Activated T-cell treated with anti-CD3 and anti-CD28 coated beads, Interleukin-2, amount 50 U/mL, for 48 hours (primary cell): Measurements from ENCODE around the gene AP1M1.

Experiments
- DNase-seq, 2 experiments: peaks; one replicate each; pipeline ENCODE4 v3.0.0-alpha.2; 2020

AP1M1 gene

DNA sequence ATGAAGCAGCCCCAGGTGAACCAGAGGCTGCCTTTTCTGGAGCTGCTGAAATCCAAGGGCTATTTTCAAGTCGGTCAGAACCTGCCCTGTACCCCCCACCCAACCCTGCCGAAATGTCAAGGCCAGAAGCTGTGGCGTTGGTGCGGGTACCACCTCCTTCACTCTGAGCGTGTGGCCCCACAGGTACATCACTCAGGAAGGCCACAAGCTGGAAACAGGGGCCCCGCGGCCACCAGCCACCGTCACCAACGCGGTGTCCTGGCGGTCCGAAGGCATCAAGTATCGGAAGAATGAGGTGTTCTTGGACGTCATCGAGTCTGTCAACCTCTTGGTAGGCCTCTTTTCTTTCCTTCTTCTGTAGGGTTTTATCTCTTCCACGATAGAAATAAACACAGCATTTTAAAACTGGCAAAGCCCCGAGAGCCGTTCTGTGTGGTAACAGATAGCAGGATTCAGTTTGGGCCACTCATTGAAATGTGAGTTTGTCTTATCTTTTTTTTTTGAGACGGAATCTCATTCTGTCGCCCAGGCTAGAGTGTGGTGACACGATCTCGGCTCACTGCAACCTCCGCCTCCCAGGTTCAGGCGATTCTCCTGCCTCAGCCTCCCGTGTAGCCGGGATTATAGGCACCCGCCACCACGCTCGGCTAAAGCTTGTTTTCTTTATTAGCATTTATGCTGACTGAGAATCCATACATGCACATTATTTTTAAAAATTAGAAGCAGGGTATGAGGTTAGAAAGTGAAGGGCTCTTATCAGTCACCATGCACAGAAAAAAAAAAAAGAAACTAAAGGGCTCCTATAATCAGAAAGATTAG, 11.3 kb downstream of the AP1M1 start:
- no peak for DNase-seq

DNA sequence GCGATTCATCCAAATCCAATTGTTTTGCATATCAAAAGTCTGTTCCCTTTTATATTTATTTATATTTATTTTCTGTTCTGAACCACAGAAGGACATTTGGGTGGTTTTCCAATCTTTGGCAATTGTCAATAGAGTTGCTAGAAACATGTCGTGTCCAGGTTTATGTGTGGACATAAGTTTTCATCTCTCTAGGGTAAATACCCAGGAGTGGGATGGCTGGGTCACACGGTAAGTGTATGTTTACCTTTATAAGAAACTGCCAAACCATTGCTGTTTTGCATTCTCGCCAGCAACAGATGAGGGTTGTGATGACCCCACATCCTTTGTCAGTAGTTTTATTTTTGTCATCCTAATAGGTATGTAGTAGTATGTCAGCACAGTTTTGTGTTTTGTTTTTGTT, 12.5 kb downstream of the AP1M1 start:
- no peak for DNase-seq

DNA sequence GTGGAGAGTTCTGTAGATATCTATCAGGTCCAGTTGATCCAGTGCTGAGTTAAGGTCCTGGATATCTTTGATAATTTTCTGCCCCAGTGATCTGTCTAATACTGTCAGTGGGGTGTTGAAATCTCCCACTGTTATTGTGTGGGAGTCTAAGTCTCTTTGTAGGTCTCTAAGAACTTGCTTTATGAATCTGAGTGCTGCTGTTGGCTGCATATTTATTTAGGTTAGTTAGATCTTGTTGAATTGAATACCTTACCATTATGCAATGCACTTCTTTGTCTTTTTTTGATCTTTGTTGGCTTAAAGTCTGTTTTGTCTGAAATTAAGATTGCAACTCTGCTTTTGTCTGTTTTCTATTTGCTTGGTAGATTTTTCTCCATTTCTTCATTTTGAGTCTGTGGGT, 15.4 kb downstream of the AP1M1 start:
- no peak for DNase-seq

DNA sequence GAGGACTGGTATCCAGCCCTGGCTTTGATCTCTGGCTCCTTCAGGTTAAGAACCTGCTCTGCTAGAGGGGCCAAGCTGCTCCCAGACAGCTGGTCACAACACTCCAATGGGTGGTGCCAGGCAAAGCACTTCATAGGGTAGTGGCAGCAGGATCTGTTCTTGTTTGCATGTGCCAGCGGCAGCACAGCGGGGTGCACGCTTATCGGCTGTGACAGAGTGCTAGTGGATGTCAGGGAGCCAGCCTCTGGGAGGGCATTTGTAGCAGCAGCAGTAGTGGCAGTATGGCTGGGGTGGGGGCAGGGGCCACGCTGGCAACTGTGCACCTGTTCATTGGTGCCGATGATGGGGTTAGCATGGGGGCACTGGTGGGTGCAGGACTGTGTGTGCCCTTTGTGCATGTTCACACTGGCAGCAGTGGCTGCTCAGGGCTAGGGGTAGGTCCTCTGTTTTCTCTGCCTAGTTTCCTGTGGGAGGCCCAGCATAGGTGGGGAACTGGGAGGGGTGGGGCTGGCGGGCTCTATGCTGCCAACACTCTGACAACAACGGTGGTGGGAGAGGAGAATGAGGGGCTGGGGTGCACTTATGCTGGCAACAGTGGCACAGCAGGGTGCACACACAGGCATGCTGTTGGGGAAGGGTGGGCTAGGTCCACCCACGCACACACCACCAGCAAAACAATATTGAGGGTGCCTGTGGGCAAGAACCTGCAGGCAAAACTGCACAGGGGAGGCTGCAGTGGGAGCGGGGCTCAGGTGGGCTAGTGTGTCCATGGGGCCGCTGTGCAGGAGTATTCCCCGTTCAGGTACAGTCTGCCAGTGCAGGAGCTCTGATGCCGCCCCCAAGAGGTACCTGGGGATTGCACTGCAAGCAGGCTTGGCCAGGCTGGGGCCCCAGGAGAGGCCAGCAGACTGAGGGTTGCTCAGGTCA, 19.3 kb downstream of the AP1M1 start:
- DNase-seq, result no peak

DNA sequence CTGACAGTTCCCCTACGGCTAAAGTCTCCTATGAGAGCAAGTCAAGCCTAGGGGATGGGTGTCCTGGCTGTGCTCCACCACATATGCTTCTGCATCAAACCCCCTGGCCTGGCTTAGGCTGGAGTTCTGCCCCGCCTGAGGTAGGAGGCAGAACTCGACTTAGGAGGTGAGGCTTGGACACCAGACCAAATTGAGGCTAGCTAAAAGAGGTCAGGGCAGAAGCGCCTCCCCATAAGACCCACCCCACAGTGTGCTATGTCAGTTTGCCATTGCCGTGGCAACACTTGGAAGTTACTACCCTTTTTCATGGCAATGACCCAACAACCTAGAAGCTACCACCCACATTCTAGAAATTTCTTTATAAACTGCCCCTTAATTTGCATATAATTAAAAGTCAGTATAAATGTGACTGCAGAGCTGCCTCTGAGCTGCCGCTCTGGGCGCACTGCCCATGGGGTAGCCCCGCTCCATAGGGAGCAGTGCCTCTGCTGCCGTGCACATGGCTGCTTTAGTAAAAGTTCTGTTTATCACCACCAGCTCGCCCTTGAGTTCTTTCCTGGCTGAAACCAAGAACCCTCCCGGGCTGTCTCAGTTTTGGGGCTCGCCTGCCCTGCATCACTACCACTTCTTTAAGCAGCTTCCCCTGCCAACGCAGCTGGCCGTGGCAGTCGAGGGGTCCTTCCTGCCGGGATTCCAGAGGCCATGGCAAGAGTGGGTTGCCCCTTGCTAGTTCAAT, 20.2 kb downstream of the AP1M1 start:
- no peak for DNase-seq

DNA sequence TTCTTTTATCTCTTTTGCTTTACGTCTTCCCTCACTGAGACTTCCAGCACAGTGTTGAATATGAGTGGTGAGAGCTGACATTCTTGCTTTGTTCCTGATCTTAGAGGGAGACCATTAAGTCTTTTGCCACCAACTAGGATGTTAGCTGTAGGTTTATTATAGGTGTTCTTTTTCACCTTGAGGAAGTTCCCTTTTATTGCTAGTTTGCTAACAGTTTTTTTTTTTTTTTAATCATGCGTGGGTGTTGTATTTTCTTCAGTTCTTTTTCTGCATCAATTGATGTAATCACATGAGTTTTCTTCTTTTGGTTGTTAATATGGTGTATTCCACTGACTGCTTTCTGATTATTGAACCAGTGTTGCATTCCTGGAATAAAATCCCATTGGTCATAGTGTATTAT, 21.1 kb downstream of the AP1M1 start:
- DNase-seq, result no peak

DNA sequence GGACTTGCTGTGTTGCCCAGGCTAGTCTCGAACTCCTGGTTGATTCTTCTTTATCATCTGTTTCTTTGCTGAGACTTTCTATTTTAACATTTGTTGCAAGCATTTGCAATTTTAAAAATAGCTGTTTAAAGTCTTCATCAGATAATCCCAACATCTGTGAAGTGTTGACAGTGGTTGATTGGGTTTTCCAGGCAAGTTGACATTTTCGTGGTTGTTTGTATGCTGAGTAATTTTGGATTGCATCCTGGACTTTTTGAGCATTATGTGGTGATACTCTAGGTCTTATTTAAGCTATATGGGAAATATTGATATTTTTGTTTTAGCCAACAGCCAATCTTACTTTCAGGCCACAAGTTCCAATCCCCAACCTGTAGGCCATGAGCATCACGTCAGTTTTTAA, 25.1 kb downstream of the AP1M1 start:
- DNase-seq, result no peak

DNA sequence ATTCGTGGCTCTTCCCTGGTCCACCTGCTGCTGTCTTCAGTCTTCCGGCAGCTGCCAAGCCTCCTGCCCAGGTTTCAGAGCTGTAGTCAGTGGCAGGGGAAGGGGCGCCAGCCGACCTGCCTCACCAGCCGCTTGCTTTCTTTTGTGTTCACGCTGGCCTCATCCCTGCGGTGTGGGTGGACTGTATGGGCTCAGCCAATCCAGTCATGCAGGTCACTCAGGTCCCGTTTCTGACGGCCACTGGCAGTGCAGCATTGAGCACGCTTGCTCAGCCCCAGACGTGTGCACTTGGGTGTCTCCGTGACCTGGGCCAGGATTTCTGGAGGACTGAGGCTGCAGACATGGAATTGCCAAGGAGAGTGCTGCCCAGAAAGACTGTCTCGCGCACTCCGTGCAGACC, 26.0 kb downstream of the AP1M1 start:
- no peak for DNase-seq

DNA sequence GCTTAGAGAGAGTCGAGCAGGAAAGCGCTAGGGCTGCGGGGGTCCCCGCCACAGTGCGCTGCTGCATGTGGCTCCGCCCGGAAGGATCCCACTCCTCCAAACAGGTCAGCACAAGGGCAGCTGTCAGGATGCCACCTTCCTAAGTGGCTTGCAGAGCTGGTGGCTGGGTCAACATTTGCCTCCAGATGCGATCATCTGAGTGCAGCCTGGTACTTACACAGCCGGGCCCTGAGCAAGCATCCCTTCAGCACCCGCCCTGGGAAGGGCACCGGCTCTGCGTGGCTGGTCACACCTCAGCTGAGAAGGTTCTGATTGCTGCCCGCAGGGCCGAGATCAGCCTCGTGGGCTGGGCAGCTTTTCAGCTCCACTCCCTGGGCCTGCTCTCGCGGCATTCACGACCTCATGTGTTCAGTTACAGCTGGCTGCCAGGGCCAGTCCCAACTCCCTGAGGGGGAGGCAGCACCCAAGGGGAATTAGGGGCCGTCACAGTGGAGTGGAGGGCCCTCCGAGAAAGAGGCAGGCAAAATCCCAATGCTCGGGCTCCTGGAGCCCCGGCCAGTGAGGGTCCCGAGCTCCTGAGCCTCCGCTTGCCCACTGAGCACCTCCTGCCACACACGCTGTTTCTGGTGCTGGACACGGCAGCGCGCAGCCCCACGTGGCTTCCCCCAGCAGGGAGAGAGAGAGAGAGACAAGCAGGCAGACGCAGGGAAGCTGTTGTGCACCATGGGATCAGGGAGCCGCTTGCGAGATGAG, 26.8 kb downstream of the AP1M1 start:
- no peak for DNase-seq

DNA sequence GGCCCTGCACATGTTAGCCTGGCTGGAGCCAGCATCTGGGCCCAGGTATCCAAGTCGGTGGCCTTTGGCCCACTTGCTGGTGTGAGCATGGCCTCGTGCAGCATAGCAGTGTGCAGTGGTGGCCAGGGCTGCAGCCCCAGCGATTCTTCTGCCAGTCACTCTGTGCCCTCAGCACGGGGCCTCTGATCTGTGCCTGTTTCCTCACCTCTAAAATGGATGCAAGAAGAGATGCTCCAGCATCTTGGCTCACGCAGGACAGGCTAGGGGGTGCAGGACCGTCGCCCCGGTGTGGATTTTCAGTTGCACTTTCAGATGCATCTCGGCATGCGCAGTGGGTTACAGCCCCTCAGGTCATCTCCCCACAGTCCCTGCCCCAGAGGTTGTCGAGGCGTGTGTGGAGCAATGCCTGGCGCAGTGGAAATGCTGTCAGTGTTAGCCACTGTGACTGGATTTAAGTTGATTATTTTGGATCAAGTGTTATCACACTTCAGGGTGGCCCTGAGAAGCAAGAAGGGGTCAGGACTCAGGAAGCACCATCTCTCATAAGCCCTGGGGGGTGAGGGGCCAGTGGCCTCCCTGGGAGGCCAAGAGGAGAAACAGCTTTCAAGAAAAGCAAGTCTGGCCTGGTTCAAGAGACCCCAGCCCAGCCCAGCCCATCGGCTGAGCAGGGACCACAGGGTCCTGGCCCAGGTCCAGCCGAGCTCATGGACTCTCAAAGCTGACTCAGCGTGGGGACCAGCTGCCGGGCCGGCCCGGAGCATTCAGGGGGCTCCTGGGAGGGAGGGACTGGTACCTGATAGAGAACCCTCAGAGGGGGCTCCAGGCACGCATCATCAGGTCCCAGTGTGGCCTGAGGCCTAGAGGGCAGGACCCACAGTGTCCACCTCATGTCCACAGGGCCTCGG, 27.8 kb downstream of the AP1M1 start:
- no peak for DNase-seq

DNA sequence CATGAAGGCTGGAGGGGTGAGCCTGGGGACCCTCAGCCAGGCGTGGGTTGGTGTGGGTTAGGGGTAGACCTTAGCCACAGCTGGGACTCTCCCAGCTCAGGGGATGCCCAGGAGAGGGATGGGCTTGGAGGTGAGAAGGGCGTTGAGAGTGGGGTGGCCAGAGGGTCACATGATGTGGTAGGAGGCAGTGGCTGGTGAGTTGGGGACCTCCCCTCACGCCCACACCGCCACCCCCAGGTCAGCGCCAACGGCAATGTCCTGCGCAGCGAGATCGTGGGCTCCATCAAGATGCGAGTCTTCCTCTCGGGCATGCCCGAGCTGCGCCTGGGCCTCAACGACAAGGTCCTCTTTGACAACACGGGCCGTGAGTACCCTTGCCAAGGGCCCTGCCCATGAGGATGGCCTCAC, 28.5 kb downstream of the AP1M1 start:
- DNase-seq, result no peak

DNA sequence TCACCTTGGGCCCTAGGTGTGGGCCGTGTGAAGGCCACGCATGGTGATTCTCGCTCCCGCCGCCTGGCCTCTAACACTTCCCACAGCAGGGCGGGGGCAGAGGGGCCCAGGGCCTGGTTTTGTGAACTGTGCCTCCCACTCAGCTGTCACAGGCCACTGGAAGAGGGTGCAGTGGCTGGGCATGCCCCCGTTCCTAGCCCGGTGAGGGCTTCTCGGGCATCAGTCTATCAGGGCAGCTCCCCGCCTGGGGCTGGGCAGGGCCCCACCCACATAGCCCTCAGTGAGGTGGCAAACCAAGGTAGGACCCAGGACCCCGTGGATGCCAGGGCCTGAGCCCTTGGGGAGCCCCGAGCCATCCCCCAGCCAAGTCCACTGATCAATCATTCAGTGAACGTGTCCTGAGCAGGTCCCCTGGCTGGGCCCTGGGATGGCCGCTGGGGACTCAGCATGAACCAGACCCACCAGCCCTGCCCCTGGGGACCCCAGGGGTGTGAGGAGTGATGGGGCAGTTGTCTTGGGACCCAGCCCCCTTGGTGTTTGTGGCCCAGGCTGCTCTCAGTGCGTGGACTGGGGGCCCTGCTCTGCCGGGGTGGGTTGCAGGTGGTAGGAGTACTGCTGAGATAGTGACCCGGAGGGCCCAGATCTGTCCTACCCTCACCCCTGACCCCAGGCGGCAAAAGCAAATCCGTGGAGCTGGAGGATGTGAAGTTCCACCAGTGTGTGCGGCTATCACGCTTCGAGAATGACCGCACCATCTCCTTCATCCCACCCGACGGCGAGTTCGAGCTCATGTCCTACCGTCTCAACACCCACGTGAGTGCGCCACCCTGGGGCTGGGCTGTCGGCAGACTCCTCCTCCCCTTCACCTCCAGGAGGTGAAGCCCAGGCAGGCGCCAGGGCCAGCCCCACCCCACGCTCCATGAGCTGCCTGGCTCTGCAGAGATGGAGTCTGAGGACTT, 29.4 kb downstream of the AP1M1 start:
- no peak for DNase-seq

DNA sequence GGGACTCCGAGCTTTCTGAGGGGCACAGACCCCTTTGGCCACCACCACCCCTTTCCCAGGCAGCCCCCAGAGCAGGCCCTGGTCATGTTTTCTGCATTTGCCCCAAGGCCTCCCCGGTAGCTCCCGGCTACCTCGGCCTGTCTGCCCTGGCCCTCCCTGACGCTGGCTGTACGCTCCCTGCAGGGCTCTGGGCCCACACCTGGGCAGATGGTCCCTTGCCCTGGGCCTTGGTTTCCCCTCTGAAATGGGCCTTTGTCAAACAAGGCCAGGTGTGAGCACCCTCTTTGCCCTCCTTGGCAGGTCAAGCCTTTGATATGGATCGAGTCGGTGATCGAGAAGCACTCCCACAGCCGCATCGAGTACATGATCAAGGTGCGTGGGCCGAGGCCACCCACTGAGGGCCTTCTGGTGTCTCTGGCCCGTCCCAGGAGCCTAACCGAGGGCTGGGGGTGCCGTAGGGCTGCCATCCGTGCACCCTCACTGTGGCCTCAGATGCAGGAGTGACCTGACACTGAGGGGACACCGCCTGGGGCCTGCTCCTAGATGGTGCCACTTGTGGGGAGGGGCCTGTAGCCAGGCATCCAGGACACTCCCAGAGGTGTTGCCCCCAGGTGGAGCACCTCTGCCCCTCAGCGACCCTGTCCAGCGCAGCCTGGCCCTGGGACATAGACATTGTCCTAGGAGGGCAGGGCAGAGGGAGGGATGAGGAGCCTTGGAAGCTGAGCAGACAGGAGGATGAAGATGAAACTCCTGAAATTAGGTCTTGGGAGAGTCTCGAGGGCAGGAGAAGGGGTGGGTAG, 30.3 kb downstream of the AP1M1 start:
- no peak for DNase-seq

DNA sequence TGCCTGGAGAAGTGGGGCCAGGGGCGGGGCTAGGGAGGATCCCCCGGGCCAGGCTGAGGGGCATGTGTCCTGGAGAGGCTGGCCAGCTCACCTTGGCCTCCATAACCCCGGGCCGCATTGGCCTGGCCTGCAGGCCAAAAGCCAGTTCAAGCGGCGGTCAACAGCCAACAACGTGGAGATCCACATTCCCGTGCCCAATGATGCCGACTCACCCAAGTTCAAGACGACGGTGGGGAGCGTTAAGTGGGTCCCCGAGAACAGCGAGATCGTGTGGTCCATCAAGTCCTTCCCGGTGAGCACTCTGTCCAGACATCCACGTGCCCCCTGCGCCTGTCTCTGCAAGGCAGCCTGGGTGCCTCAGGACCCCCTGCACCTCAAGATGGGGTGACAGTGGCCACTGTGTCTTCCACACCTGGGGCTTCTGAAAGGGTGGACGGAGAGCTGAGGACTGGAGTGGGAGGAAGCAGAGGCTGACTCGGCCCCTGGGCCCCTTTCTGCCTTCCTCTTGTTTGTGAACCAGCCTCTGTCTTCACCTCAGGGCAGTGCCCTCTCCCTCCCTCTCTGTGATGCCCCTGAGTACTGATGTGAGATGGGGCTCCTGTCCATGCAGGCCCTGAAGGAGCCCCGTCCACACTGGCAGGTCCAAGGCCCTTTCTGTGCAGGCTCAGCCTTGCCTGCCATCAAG, 31.1 kb downstream of the AP1M1 start:
- no peak for DNase-seq

DNA sequence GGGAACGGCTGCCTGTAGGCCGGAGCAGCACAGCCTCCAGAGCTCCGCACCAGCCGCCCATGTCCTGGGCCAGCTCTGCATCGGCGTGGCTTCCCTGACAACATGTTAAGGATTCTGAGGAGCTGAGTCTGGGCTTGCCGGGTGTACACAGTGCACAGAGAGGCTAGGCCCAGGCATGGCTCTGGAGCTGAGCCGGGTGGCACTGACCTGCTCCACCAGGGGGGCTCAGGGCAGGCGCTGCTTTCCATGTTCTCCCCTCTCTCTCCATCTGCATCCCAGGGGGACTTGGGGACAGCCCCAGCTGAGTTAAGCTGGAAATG, 31.6 kb downstream of the AP1M1 start:
- no peak for DNase-seq

DNA sequence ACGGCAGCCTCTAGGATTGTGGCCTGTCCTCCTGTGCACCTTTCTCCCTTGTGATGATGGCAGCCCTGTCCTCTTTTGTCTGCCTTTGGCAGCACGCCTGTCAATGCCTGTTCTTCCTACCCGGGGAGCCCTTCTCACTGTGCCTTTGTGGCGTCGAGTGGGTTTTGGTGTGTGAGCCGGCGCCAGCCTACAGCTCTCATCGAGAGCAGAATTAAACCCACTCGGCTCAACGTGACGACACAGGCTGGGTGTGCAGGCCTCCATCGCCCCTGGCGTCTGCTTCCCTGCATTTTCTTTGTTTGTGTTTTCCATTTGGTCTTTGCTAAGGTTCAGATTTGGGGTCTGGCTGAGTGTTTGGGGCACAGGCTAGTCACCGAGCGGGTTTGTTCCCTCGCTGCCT, 34.4 kb downstream of the AP1M1 start:
- no peak for DNase-seq

DNA sequence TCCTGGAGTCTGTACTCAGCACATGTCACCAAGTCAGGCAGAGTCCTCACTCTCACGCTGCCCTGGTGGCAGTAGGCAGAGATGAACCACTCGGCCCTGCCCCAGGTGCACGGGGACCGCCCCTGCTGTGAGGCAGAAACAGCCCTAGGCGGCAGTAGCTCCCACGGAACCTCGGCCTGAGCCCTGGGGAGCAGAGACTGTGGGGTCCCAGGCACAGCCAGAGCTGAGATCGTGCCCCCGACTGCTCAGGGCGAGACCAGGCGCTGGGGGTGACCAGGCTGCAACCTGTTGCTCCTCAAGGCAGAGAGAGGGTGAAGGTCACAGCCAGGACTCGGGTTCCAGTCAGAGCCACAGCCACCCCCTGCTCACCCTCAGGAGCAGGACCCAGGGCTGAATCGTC, 34.9 kb downstream of the AP1M1 start:
- no peak for DNase-seq

DNA sequence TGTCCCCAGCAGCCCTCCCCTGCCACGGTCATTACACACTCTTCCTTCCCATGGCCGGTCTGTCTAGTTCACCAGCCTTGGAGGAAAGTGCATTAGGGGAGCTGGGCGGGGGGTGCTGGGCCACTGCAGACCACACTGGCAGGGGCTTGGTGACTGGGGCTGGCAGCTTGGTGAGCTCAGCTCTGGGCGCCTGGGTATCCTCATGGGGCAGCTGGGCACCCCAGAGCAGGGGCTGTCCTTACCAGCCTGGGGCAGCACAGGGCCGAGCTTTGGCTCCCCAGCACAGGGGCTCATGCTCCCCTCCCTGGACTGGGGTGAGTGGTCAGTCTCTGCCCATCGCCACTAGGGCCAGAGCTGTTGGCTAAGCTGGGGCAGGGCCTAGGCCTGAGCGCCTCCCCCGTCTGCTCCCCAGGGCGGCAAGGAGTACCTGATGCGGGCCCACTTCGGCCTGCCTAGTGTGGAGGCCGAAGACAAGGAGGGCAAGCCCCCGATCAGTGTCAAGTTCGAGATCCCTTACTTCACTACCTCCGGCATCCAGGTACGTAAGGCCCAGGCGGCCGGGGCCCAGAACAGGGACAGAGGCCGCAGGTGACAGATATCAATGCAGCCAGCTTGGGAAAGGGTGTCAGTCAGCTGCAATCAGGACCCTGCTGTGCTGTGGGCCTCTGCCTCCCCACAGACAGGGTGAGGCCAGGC, 35.5 kb downstream of the AP1M1 start:
- no peak for DNase-seq
